Endothelial cell of umbilical vein (primary cell): ENCODE measurements around the gene PDGFRB.

Source experiments
- EZH2 ChIP-seq: IDR thresholded peaks from 2 replicates; pipeline ENCODE4 v1.6.1; 2012; ENCODE audit warnings: borderline replicate concordance, low read depth, mild to moderate bottlenecking, moderate library complexity, low read length, inconsistent platforms; ENCODE audit not compliant: severe bottlenecking
- MYC ChIP-seq: IDR thresholded peaks from one replicate; pipeline ENCODE4 v1.6.1; 2011; ENCODE audit warnings: mild to moderate bottlenecking, low read depth, low read length
- POLR2A ChIP-seq: IDR thresholded peaks from 2 replicates; pipeline ENCODE4 v1.6.1; 2012; ENCODE audit warnings: low read depth, mild to moderate bottlenecking, control low read depth, low read length
- POLR2AphosphoS5 ChIP-seq: IDR thresholded peaks from 2 replicates; pipeline ENCODE4 v1.6.1; 2012; ENCODE audit warnings: low read depth, mild to moderate bottlenecking, control low read depth, low read length, moderate library complexity; ENCODE audit not compliant: insufficient read depth
- TF ChIP-seq, protein P1 (sequence below), 2 donors: IDR thresholded peaks; 1 replicate in 1 of 2; 2 replicates in 1 of 2; pipeline ENCODE4 v1.5.1; 2011; ENCODE audit warnings: low read length in 2 of 2, mild to moderate bottlenecking in 2 of 2, moderate library complexity in 2 of 2, control low read depth in 1 of 2, inconsistent platforms in 1 of 2, low read depth in 1 of 2; ENCODE audit not compliant: insufficient read depth in 1 of 2; ENCODE audit errors: extremely low read depth in 1 of 2
- TF ChIP-seq, protein P2 (sequence below): IDR thresholded peaks from 2 replicates; pipeline ENCODE4 v1.6.1; 2011; ENCODE audit not compliant: insufficient read depth, insufficient read length

DNA sequence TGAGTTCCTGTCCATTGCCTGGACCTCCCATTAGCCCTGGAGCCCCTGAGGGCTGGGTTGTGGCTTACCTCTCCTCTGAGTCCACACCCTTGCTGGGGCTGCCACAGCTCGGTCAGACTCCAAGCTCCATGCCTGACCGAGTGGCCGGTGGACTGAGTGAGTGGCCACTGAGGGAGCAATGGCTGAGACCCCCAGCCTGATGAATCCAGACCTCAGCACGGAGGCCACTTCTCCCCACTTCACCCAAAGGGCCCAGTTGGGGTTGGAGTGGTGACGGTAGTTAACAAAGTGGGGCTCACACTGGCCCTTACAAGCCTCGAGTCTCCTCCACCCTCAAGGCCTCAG is 28.8 kb downstream of the PDGFRB start:
- TF ChIP-seq, protein P1, sequence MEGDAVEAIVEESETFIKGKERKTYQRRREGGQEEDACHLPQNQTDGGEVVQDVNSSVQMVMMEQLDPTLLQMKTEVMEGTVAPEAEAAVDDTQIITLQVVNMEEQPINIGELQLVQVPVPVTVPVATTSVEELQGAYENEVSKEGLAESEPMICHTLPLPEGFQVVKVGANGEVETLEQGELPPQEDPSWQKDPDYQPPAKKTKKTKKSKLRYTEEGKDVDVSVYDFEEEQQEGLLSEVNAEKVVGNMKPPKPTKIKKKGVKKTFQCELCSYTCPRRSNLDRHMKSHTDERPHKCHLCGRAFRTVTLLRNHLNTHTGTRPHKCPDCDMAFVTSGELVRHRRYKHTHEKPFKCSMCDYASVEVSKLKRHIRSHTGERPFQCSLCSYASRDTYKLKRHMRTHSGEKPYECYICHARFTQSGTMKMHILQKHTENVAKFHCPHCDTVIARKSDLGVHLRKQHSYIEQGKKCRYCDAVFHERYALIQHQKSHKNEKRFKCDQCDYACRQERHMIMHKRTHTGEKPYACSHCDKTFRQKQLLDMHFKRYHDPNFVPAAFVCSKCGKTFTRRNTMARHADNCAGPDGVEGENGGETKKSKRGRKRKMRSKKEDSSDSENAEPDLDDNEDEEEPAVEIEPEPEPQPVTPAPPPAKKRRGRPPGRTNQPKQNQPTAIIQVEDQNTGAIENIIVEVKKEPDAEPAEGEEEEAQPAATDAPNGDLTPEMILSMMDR (IDR thresholded peaks at IDR 0.05; ENCODE audit: extremely low read depth in 1 of 2, insufficient read depth in 1 of 2, low read depth in 1 of 2, low read length in 2 of 2): no peak
- TF ChIP-seq MYC (no peak), POLR2A (no peak), POLR2AphosphoS5 (no peak), EZH2 (no peak)
- TF ChIP-seq, protein P2, sequence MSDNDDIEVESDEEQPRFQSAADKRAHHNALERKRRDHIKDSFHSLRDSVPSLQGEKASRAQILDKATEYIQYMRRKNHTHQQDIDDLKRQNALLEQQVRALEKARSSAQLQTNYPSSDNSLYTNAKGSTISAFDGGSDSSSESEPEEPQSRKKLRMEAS: no peak
